B cell (primary cell): ENCODE data around the gene HTRA3. TPM values are rescaled to one million over a fixed set of nuclear protein-coding genes. Genes with fewer than 3 reads are reported as not detected.
"Not testable (repeated sequence)": the region's sequence is repeated elsewhere in the genome, so short reads cannot be mapped to it uniquely, and the experiment has no call there.

Source experiments
- ATAC-seq: fragments of 200-7000 bp; cut with Tn5 transposase; one replicate; pipeline ENCODE4 v1.10.0; 2021; ENCODE audit warnings: low read depth, mild to moderate bottlenecking, moderate number of reproducible peaks, moderate library complexity
- CTCF ChIA-PET: fragments of 350-600 bp; sonication (Branson Sonifier 250); formaldehyde crosslinking; loops from one replicate; lab custom pipeline; 2021; ENCODE audit warnings: antibody characterized with exemption, inconsistent platforms; lab: Charles Lee
- POLR2A ChIA-PET: fragments of 350-600 bp; sonication (Branson Sonifier 250); formaldehyde crosslinking; loops from one replicate; lab custom pipeline; 2021; ENCODE audit warnings: antibody characterized with exemption; lab: Charles Lee
- DNase-seq: peaks from one replicate; pipeline ENCODE4 v3.0.0; 2013
- H2AFZ ChIP-seq: 2 replicates; pipeline ENCODE4 v1.6.1; 2012; ENCODE audit warnings: mild to moderate bottlenecking, low read depth, low read length; ENCODE audit not compliant: insufficient read depth, poor library complexity, severe bottlenecking
- H3K27ac ChIP-seq, 2 donors: 1 replicate in 1 of 2; 2 replicates in 1 of 2; pipeline ENCODE4 v1.5.1; 2012 to 2013; ENCODE audit warnings: low read length in 2 of 2, mild to moderate bottlenecking in 2 of 2, moderate library complexity in 1 of 2
- H3K27me3 ChIP-seq, 4 experiments: fragments of 200-600 bp in 1 of 4; sonication (generic) in 1 of 4; replicated peaks in 1 of 4; 1 replicate in 2 of 4; 2 replicates in 2 of 4; pipeline versions ENCODE4 v1.6.1 to v1.7.0; 2013 to 2016; ENCODE audit warnings: low read length in 3 of 4, mild to moderate bottlenecking in 2 of 4, mixed read lengths in 1 of 4, moderate library complexity in 1 of 4; ENCODE audit not compliant: insufficient read depth in 4 of 4, control insufficient read depth in 3 of 4; ENCODE audit errors: control extremely low read depth in 1 of 4
- H3K36me3 ChIP-seq, 2 experiments: replicated peaks in 1 of 2; 1 replicate in 1 of 2; 2 replicates in 1 of 2; pipeline versions ENCODE4 v1.6.1 to v1.7.1; 2013; ENCODE audit warnings: low read length in 1 of 2; ENCODE audit not compliant: insufficient read depth in 2 of 2, control insufficient read depth in 1 of 2; ENCODE audit errors: control extremely low read depth in 1 of 2, extremely low read depth in 1 of 2
- H3K4me1 ChIP-seq, 2 donors: fragments of 200-600 bp in 1 of 2; sonication (generic) in 1 of 2; 1 replicate in 1 of 2; 2 replicates in 1 of 2; pipeline versions ENCODE4 v1.5.1 to v1.6.1; 2013 to 2017; ENCODE audit warnings: low read length in 2 of 2; ENCODE audit not compliant: control insufficient read depth in 2 of 2, insufficient read depth in 2 of 2
- H3K4me2 ChIP-seq: replicated peaks from 2 replicates; pipeline ENCODE3; 2012; ENCODE audit warnings: mild to moderate bottlenecking, low read depth, low read length; ENCODE audit not compliant: poor library complexity, severe bottlenecking
- H3K4me3 ChIP-seq, 5 experiments: fragments of 200-600 bp in 1 of 5; sonication (generic) in 1 of 5; 1 replicate in 3 of 5; 2 replicates in 2 of 5; pipeline versions ENCODE4 v1.5.1 to v1.7.0; 2011 to 2016; ENCODE audit warnings: low read length in 4 of 5, mild to moderate bottlenecking in 4 of 5, low read depth in 2 of 5, control low read depth in 1 of 5, moderate library complexity in 1 of 5; ENCODE audit not compliant: insufficient read depth in 1 of 5; ENCODE audit errors: control extremely low read depth in 1 of 5, extremely low read depth in 1 of 5
- H3K79me2 ChIP-seq: fragments of 200-600 bp; sonication (generic); one replicate; pipeline ENCODE4 v1.6.0; 2016; ENCODE audit warnings: low read length; ENCODE audit not compliant: control insufficient read depth, insufficient read depth
- H3K9ac ChIP-seq: fragments of 200-600 bp; sonication (generic); 2 replicates; pipeline ENCODE4 v1.6.1; 2017; ENCODE audit warnings: mild to moderate bottlenecking, low read length, moderate library complexity
- H3K9me3 ChIP-seq, 3 donors: one replicate each; pipeline versions ENCODE4 v1.6.1 to v1.7.1; 2013; ENCODE audit warnings: low read length in 2 of 3; ENCODE audit not compliant: control insufficient read depth in 2 of 3, insufficient read depth in 1 of 3; ENCODE audit errors: control extremely low read depth in 1 of 3
- H4K20me1 ChIP-seq: 2 replicates; pipeline ENCODE4 v1.6.0; 2012; ENCODE audit warnings: mild to moderate bottlenecking, low read length; ENCODE audit not compliant: insufficient read depth, control insufficient read depth, poor library complexity, severe bottlenecking
- H3K27ac Mint-ChIP-seq: one replicate; pipeline ENCODE4 v1.8.0; 2021; ENCODE audit warnings: mixed read lengths
- H3K27me3 Mint-ChIP-seq: one replicate; pipeline ENCODE4 v1.8.0; 2021; ENCODE audit warnings: mixed read lengths
- H3K4me1 Mint-ChIP-seq: one replicate; pipeline ENCODE4 v1.8.0; 2021; ENCODE audit warnings: mixed read lengths
- H3K4me3 Mint-ChIP-seq: one replicate; pipeline ENCODE4 v1.8.0; 2021; ENCODE audit warnings: mixed read lengths
- H3K9me3 Mint-ChIP-seq: one replicate; pipeline ENCODE4 v1.8.0; 2022; ENCODE audit warnings: mixed read lengths; ENCODE audit not compliant: insufficient read depth
- CTCF ChIP-seq: fragments of 200-600 bp; IDR thresholded peaks from one replicate; pipeline ENCODE4 v1.8.0; 2022; ENCODE audit warnings: antibody characterized with exemption, mild to moderate bottlenecking
- EZH2 ChIP-seq: IDR thresholded peaks from 2 replicates; pipeline ENCODE4 v1.6.1; 2012; ENCODE audit warnings: borderline replicate concordance, low read depth, mild to moderate bottlenecking, moderate library complexity, low read length; ENCODE audit not compliant: insufficient read depth, poor library complexity, severe bottlenecking
- WGBS: methylation state at CpG from one replicate; pipeline ENCODE4 v1.1.5; 2013; ENCODE audit warnings: missing lambda C conversion rate; ENCODE audit not compliant: insufficient coverage; 5-methylcytosine and 5-hydroxymethylcytosine counted together
- intact Hi-C: fragments of 100-400 bp; cut with micrococcal nuclease; formaldehyde crosslinking; loops from one replicate; pipeline ENCODE4 v1.10.0; 2022
- polyA plus RNA-seq: library from polyadenylated mRNA; depleted of rRNA; stranded (reverse); fragments of >200 nt; gene quantifications from 2 replicates; pipeline ENCODE4 v1.2.3, GENCODE V29; 2012
- total RNA-seq, 2 donors: library from RNA; stranded (reverse); fragments of 120-200 nt in 1 of 2; gene quantifications; 1 replicate in 1 of 2; 2 replicates in 1 of 2; pipeline versions ENCODE4 v1.2.3 to v1.2.4, GENCODE V29; 2013 to 2022

The HTRA3 gene
- total and polyA plus RNA-seq, 2 donors (not counting 1 experiment from before 2014, with no cell fraction given) = not detected

- intact Hi-C loops = no loop called here
- Histone ChIP-seq H3K27me3 (no peaks in the 10 kb centered on the region), H4K20me1 (no peaks in the 10 kb centered on the region), H3K36me3 (no peaks in the 10 kb centered on the region), H3K4me2 (no peak overlapping the region), H3K9me3 (peaks cover 0 to 4% (median 0%) of the 10 kb centered on the region in 3 donors), H3K9ac (no peak overlapping the region), H3K79me2 (no peaks in the 10 kb centered on the region), H3K27ac (no peak overlapping the region), H3K4me3 (no peak overlapping the region), H2AFZ (no peak overlapping the region), H3K4me1 (no peaks in the 10 kb centered on the region)
- no peak for ATAC-seq
- Mint-ChIP-seq H3K4me1 (no peaks in the 10 kb centered on the region), H3K4me3 (no peak overlapping the region), H3K9me3 (no peaks in the 10 kb centered on the region), H3K27me3 (no peaks in the 10 kb centered on the region), H3K27ac (no peak overlapping the region)
- ChIA-PET CTCF (no interaction called here), POLR2A (no interaction called here)
- WGBS = 35% methylated on average over 6 of the region's 6 CpGs
- no peak for DNase-seq
- no peak for TF ChIP-seq CTCF
- TF ChIP-seq EZH2 = no peak
These were observed 78.5 kb downstream of the HTRA3 start for GRCh38 chr4:8348071-8348470.

DNA sequence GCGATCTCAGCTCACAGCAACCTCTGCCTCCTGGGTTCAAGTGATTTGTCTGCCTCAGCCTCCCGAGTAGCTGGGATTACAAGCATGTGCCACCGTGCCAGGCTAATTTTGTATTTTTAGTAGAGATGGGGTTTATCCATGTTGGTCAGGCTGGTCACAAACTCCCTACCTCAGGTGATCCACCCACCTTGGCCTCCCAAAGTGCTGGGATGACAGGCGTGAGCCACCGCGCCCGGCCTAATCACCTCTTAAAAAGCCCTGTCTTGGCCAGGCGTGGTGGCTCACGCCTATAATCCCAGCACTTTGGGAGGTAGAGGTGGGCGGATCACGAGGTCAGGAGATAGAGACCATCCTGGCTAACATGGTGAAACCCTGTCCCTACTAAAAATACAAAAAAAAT lies 79.7 kb downstream of the HTRA3 start:
- H3K4me1 ChIP-seq, ATAC-seq, H3K9me3 ChIP-seq, H4K20me1 ChIP-seq, H3K27ac Mint-ChIP-seq, H3K27me3 Mint-ChIP-seq, H2AFZ ChIP-seq, H3K79me2 ChIP-seq, CTCF ChIA-PET, POLR2A ChIA-PET, H3K4me3 ChIP-seq, H3K4me2 ChIP-seq, H3K4me1 Mint-ChIP-seq, DNase-seq, intact Hi-C loops, H3K27me3 ChIP-seq, H3K4me3 Mint-ChIP-seq, H3K36me3 ChIP-seq, H3K9ac ChIP-seq, H3K27ac ChIP-seq, H3K9me3 Mint-ChIP-seq: not testable (repeated sequence)
- 93% methylated on average over 3 of the region's 11 CpGs for WGBS
